Peyer's patch (tissue), 4 donors: ENCODE results near the gene TACO1. TPM values are rescaled to one million over a fixed set of nuclear protein-coding genes. Genes with fewer than 3 reads are reported as not detected.

Experiments
- DNase-seq, 3 donors: peaks; one replicate each; pipeline ENCODE4 v3.0.0-alpha.2; 2017 to 2019
- H3K27ac ChIP-seq, 4 donors: fragments of 200-600 bp; sonication (generic); one replicate each; pipeline ENCODE4 v1.5.1; 2016 to 2019
- H3K27me3 ChIP-seq, 2 donors: fragments of 200-600 bp; sonication (generic); one replicate each; pipeline ENCODE4 v1.5.1; 2019
- H3K36me3 ChIP-seq, 3 donors: fragments of 200-600 bp; sonication (generic); one replicate each; pipeline ENCODE4 v1.5.1; 2016 to 2019
- H3K4me1 ChIP-seq, 4 donors: fragments of 200-600 bp; sonication (generic); one replicate each; pipeline ENCODE4 v1.5.1; 2016 to 2019
- H3K4me3 ChIP-seq, 4 donors: fragments of 200-600 bp; sonication (generic); 1 replicate in 3 of 4; 2 replicates in 1 of 4; pipeline ENCODE4 v1.5.1; 2016 to 2019; ENCODE audit warnings: mild to moderate bottlenecking in 1 of 4
- H3K9me3 ChIP-seq, 4 donors: fragments of 200-600 bp; sonication (generic); one replicate each; pipeline ENCODE4 v1.5.1; 2016 to 2019; ENCODE audit warnings: mild to moderate bottlenecking in 1 of 4
- CTCF ChIP-seq, 6 experiments: fragments of 450-650 bp in 4 of 6; fragments of 200-600 bp in 2 of 6; sonication (generic) in 1 of 6; IDR thresholded peaks; one replicate each; pipeline ENCODE4 v1.5.1; 2017 to 2019; ENCODE audit warnings: antibody characterized with exemption in 6 of 6, mild to moderate bottlenecking in 3 of 6, moderate library complexity in 1 of 6
- POLR2A ChIP-seq, 2 donors: fragments of 450-650 bp; IDR thresholded peaks; one replicate each; pipeline ENCODE4 v1.5.1; 2017; ENCODE audit warnings: antibody characterized with exemption in 2 of 2, mild to moderate bottlenecking in 2 of 2, moderate library complexity in 2 of 2
- total RNA-seq, 4 donors: library from RNA; depleted of rRNA; stranded (reverse); fragments of >200 nt; gene quantifications; one replicate each; pipeline ENCODE4 v1.1.0, GENCODE V29; 2016

The TACO1 gene
- total RNA-seq, 4 donors from 2014 or later: 12.4 to 38.7 (median 36.0) TPM

DNA sequence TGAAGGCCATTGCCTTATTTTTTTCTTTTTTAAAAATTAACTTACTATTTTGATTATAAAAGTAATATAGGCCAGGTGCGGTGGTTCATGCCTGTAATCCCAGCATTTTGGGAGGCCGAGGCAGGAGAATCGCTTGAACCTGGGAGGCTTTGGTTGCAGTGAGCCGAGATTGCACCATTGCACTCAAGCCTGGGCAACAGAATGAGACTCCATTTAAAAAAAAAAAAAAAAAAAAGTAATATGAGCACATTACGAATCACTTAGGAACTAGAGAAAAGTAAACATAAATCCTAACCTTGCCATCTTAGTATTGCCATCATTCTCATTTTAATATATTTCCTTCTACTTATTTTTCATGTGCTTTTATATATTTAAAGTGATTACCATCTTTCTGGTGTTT lies 12.9 kb upstream of the TACO1 start:
- H3K9me3 ChIP-seq: no peaks in the 10 kb centered on the region
- no peak overlapping the region for H3K27ac ChIP-seq
- TF ChIP-seq CTCF (IDR thresholded peaks at IDR 0.05) (no peak), POLR2A (IDR thresholded peaks at IDR 0.05) (no peak)
- H3K36me3 ChIP-seq: peaks cover 0 to 95% (median 0%) of the 10 kb centered on the region in 3 donors
- no peak overlapping the region for H3K4me3 ChIP-seq
- H3K27me3 ChIP-seq: no peaks in the 10 kb centered on the region
- DNase-seq: no peak
- H3K4me1 ChIP-seq: no peaks in the 10 kb centered on the region

- TF ChIP-seq POLR2A (IDR thresholded peaks at IDR 0.05) (no peak), CTCF (IDR thresholded peaks at IDR 0.05) (no peak)
- Histone ChIP-seq H3K36me3 (peaks cover 0 to 91% (median 0%) of the 10 kb centered on the region in 3 donors), H3K9me3 (no peaks in the 10 kb centered on the region), H3K27ac (no peak overlapping the region), H3K4me1 (no peaks in the 10 kb centered on the region), H3K4me3 (no peak overlapping the region), H3K27me3 (no peaks in the 10 kb centered on the region)
- no peak for DNase-seq
Observed at GRCh38 chr17:63588797-63589196, 11.9 kb upstream of the TACO1 start.

DNA sequence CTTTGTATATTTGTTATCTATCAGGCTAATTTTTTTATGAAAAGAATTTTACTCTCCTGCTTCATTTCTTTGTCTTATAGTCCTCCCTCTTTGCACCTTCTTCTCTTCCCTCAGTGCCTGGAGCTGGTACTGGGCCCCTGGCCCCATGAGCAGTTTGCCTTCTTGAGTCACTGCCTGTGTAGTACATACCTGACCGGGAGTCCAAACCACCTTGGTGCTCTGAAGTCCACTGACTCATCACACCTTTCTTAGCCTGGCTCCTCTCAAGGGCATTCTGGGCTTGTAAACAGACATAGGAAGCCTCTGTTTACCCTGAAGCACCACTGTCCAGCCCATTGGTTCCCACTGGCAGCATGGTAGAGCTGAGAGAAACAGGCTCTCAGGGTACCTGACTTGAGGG lies 11.0 kb upstream of the TACO1 start:
- no peak overlapping the region for H3K4me3 ChIP-seq
- DNase-seq: no peak
- TF ChIP-seq CTCF (IDR thresholded peaks at IDR 0.05) (no peak), POLR2A (IDR thresholded peaks at IDR 0.05) (no peak)
- peaks cover 0 to 84% (median 0%) of the 10 kb centered on the region in 3 donors for H3K36me3 ChIP-seq
- no peaks in the 10 kb centered on the region for H3K27me3 ChIP-seq
- no peaks in the 10 kb centered on the region for H3K4me1 ChIP-seq
- H3K9me3 ChIP-seq: no peaks in the 10 kb centered on the region
- no peak overlapping the region for H3K27ac ChIP-seq

DNA sequence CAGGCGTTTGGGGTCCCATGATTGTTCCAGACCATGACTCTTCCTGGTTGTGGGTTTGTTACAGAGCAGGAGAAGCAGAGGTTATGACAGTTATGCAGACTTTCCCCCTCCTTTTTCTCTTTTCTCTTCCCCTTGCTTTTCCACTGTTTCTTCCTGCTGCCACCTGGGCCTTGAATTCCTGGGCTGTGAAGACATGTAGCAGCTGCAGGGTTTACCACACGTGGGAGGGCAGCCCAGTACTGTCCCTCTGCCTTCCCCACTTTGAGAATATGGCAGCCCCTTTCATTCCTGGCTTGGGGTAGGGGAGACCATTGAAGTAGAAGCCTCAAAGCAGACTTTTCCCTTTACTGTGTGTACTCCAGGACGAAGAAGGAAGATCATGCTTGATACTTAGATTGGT lies 7.9 kb upstream of the TACO1 start:
- Histone ChIP-seq H3K27ac (no peak overlapping the region), H3K9me3 (no peaks in the 10 kb centered on the region), H3K4me1 (no peaks in the 10 kb centered on the region), H3K36me3 (peaks cover 0 to 52% (median 0%) of the 10 kb centered on the region in 3 donors), H3K4me3 (no peak overlapping the region), H3K27me3 (no peaks in the 10 kb centered on the region)
- DNase-seq: no peak
- TF ChIP-seq POLR2A (IDR thresholded peaks at IDR 0.05) (no peak), CTCF (IDR thresholded peaks at IDR 0.05) (no peak)

GRCh38 chr17:63595132-63595531 lies 5.6 kb upstream of the TACO1 start:
- H3K36me3 ChIP-seq: peaks cover 0 to 29% (median 0%) of the 10 kb centered on the region in 3 donors
- TF ChIP-seq POLR2A (IDR thresholded peaks at IDR 0.05) (no peak), CTCF (IDR thresholded peaks at IDR 0.05) (no peak)
- H3K27me3 ChIP-seq: no peaks in the 10 kb centered on the region
- no peak overlapping the region for H3K27ac ChIP-seq
- no peak overlapping the region for H3K4me3 ChIP-seq
- DNase-seq: no peak
- H3K9me3 ChIP-seq: no peaks in the 10 kb centered on the region
- peaks cover 0 to 5% (median 2%) of the 10 kb centered on the region in 4 donors for H3K4me1 ChIP-seq
